Measurements from ENCODE around the gene TULP4.

DNA sequence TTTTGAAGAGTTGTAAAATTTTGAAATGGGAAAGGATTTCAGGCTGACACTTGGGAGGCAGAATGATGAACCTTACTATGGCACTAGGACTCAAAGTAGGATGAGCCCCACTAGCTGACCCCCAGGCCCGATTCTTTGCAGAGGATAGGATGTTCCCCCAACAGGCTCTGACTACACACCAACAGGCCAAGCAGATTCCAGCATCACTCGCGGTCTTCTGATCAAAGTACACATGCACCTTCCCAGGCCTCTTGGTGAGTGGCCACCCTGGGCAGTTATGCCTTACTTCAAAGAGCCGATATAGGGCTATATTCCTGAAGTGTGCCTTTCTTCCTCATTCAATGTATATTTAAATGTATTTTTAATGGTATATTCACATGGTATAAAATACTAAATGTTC is 130.0 kb downstream of the TULP4 start:
- TF ChIP-seq, protein P1, sequence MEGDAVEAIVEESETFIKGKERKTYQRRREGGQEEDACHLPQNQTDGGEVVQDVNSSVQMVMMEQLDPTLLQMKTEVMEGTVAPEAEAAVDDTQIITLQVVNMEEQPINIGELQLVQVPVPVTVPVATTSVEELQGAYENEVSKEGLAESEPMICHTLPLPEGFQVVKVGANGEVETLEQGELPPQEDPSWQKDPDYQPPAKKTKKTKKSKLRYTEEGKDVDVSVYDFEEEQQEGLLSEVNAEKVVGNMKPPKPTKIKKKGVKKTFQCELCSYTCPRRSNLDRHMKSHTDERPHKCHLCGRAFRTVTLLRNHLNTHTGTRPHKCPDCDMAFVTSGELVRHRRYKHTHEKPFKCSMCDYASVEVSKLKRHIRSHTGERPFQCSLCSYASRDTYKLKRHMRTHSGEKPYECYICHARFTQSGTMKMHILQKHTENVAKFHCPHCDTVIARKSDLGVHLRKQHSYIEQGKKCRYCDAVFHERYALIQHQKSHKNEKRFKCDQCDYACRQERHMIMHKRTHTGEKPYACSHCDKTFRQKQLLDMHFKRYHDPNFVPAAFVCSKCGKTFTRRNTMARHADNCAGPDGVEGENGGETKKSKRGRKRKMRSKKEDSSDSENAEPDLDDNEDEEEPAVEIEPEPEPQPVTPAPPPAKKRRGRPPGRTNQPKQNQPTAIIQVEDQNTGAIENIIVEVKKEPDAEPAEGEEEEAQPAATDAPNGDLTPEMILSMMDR (IDR thresholded peaks at IDR 0.05) = no peak
- no peak for TF ChIP-seq POLR2A (IDR thresholded peaks at IDR 0.05)
